NCI-H460 (cell line): Measurements from ENCODE around the gene GOLIM4. TPM values are rescaled to one million over a fixed set of nuclear protein-coding genes. Genes with fewer than 3 reads are reported as not detected.
"Not testable (repeated sequence)": the region's sequence is repeated elsewhere in the genome, so short reads cannot be mapped to it uniquely, and the experiment has no call there.

ENCODE experiments used
- DNase-seq: peaks from one replicate; pipeline ENCODE4 v3.0.0-alpha.2; 2016; ENCODE audit warnings: low read depth; ENCODE audit errors: extremely low read depth
- total RNA-seq: library from RNA; depleted of rRNA; stranded (reverse); fragments of >200 nt; shearing (Covaris generic); gene quantifications from 2 replicates; pipeline ENCODE4 v1.2.3, GENCODE V29; 2014

The GOLIM4 gene
- total RNA-seq, 1 experiment from 2014 or later, result 26.0 TPM

DNA sequence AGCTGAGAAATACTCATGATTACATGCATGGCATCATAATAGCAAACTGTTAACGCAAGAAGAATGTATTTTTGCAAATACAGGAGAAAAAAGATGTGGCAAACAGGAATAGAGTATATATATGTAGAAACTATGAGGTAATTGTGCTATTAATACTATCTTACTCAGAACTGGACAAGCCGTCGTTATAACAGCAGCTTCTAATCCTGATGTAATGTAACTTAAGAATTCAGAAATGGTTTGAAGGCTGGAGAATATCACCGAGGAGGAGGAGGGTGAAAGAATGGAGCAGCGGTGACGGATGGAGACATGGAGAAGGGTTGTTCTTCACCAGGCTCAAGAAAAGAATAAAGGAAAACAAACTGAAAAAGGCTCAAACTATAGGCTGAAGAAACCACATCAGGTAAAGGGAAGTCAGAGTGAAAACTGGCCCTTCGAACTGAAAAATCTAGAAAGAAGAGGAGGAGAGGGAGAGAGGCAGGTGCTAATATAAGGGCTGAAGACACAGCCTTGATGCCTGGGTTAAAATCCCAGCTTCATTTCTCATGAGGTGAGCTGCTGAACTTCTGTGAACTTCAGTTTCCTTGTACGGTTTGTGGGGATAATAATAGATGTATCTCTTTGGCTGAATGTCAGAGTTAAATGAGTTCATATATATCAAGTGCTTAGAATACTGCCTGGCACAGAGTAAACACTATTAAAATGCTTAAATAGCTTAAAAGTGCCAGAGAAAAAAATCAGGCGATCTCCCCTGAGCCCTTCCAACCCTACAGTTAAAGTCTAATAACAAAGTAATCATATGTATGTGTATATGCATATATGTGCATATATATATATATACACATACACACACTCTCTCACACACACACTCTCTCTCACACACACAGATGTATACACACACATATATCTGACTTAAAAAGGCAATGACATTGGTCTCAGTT, 43.9 kb downstream of the GOLIM4 start:
- no peak for DNase-seq

DNA sequence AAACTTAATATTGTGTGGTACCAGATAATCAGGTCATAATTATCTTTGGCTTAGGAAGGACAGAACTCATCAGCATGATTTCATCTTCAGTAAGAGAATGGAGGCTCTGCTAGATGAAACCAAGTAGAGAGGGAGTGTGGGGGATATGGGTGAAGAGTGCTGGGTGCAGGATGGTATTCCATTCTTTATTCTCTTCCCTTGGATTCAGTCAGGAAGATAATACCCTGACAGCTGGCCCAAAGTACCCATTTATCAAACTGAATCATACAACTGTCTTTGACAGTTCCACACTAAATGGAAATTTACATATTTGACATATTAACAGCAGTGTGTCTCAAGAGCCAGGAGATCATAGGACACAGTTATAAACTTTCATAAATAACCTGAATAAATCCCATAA, 44.7 kb downstream of the GOLIM4 start:
- DNase-seq, result no peak

GRCh38 chr3:168049367-168049974, 46.3 kb downstream of the GOLIM4 start:
- no peak for DNase-seq

DNA sequence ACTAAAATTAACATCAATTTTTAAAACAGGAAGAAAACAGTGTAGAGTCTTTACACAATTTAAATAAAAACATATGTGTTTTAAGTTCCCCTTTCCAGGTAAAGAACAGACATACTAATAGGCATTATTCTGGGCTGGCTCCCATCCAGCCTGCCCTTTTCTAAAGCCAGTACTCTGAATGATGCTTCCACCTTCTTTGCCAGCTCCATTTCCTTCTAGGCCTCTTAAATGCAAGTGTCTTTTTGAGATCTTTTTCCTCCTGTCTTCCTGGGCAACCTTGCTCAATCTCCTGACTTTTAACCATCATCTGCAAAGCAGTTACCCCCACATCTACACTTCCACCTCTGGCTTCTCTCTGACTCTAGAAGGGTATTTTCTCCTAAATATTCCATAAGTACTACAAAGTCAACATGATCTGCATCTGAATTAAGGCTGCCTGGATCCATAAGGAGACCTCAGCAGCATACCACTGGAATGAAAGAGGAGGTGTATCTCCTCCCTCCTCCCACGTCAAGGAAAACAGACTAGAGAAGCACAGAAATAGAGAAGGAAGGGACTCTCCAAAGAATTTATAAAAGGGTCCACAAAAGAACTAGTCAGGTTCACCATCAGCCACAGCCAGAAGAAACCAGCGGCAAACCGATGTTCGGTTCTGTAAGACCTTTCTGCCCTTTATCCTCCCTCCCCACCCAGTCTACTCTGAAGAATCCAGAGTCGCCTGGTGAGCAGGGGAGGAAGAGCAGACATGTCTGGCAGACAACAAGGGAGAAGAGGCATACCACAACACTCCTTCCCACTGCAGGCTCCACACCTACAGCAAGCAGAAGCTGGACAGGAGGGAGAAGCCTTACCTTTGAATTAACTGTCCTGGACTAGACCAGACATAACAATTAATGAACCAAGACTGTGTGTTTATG, 47.1 kb downstream of the GOLIM4 start:
- DNase-seq, result no peak

GRCh38 chr3:168047936-168048335, 47.8 kb downstream of the GOLIM4 start:
- no peak for DNase-seq

DNA sequence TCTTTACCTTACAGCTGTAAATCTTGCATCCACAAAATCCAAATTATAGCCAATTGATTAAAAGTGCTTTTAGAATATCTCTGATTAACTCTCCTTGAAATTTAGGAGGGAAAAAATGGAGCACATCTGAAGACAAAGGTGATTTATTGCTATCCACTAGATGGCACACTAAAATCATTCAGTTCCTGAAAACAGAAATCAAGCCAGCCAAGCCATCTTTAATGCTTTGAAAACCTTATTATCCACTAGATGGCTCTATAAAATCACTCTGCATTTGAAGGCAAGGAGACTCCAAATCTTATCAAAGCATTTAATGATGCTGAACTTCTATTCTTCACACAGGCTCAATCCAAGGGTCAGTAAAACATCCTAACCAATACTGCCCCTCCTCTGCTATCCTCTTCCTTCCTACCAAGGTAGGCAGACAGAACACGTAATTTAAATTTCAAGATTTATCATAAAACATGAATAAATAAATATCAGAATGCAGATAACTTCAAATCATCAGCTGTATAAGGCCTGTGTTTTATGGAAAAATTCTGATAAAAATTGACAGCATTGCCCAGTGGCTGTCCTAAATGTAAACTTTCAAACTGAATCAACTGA, 48.4 kb downstream of the GOLIM4 start:
- peak; percentile 74 for DNase-seq

GRCh38 chr3:168044049-168044448, 51.7 kb downstream of the GOLIM4 start:
- no peak for DNase-seq

GRCh38 chr3:168040607-168041208, 55.0 kb downstream of the GOLIM4 start:
- peak; percentile 39 for DNase-seq

DNA sequence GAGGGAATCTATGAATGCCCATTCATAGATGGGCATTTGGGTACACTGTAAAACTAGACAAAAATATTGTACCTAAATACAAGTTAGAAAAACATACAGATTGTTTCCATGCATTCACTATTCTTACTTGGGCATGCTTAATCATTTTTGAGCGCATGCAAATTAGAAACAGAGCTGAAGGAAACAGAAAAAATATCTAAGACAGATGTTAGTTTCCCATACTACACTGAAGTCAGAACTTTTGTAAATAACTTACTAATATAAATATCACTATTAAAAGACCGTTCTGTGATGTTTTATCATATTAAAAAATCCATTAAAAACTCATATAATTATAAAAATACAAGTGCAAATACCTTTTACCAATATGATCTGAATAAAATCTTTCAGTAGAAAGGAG, 58.7 kb downstream of the GOLIM4 start:
- no peak for DNase-seq

- no peak for DNase-seq
Measured at GRCh38 chr3:168036619-168037018, 59.1 kb downstream of the GOLIM4 start.

- no peak for DNase-seq
Measured at GRCh38 chr3:168034152-168034928, 61.4 kb downstream of the GOLIM4 start.

GRCh38 chr3:168030577-168030976, 65.1 kb downstream of the GOLIM4 start:
- DNase-seq, result no peak

DNA sequence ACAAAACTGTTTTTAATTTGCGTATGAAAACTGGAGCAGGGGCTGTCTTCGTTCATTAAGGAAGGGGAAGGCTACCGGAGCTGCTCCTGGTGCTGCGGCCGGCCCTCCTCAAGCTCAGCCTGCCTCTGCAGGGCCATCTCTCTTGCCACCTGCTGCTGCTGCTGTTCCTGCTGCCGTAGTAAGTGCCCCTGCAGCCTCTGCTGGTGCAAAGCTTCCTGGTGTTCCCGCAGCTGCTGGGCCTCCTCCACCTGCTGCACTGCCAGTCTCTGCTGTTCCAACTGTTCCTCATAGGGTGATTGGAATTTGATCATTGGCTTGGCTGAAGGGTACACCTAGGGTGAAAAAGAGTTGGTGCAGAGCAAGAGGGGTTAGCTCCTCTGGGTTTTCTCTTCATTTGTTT, 66.0 kb downstream of the GOLIM4 start:
- no peak for DNase-seq

- no peak for DNase-seq
Measured at GRCh38 chr3:168028086-168028485, 67.6 kb downstream of the GOLIM4 start.

- no peak for DNase-seq
Measured at GRCh38 chr3:168026764-168027163, 69.0 kb downstream of the GOLIM4 start.

DNA sequence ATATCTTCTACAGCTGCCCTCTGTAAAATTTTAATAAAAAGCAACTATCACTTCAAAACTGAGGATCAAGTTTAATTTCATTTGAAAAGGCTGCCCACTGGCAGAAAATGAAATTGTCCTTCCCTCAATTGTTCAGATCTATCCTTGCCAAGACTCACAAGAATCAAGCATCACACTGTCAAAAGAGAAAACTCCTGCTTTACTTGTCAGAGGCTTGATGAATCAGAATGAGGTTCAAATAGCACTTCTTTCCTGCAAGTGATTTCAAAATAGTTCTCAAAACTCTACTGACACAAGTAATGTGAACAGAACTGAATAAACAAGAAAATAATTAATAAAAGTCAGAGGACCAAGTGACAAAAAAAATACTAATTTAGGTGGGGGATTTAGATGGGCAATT, 70.6 kb downstream of the GOLIM4 start:
- no peak for DNase-seq

GRCh38 chr3:168024537-168024941, 71.2 kb downstream of the GOLIM4 start:
- no peak for DNase-seq

- DNase-seq, result no peak
Measured at GRCh38 chr3:168021737-168022450, 73.8 kb downstream of the GOLIM4 start.

- not testable (repeated sequence) for DNase-seq
Measured at GRCh38 chr3:168011280-168011679, 84.4 kb downstream of the GOLIM4 start.
